ENCODE results near the gene PTGDS. TPM values are rescaled to one million over a fixed set of nuclear protein-coding genes. Genes with fewer than 3 reads are reported as not detected.

Gene PTGDS
- total RNA-seq, 1 donor from 2014 or later, result not detected

- no peak overlapping the region for H3K4me3 Mint-ChIP-seq
- no peak for DNase-seq
- H3K27ac Mint-ChIP-seq, result no peak overlapping the region
- H3K9me3 Mint-ChIP-seq, result no peaks in the 10 kb centered on the region
- CTCF ChIA-PET, result no interaction called here
- ATAC-seq (ENCODE audit: low read depth), result no peak
- H3K36me3 Mint-ChIP-seq (ENCODE audit: low read depth), result no peaks in the 10 kb centered on the region
- peaks cover 11% of the 10 kb centered on the region for H3K27me3 Mint-ChIP-seq
- POLR2A ChIA-PET, result no interaction called here
- TF ChIP-seq CTCF (IDR thresholded peaks at IDR 0.05), result no peak
- H3K4me1 Mint-ChIP-seq, result peaks cover 9% of the 10 kb centered on the region
- intact Hi-C loops (cut with micrococcal nuclease), result no loop called here
Measured at GRCh38 chr9:136962163-136962562, 15.1 kb upstream of the PTGDS start.

GRCh38 chr9:136962701-136963248, 14.5 kb upstream of the PTGDS start:
- POLR2A ChIA-PET, result no interaction called here

GRCh38 chr9:136963341-136963740, 14.0 kb upstream of the PTGDS start:
- H3K27ac Mint-ChIP-seq, result no peak overlapping the region
- no peak overlapping the region for H3K4me3 Mint-ChIP-seq
- ChIA-PET POLR2A (no interaction called here), CTCF (no interaction called here)
- peaks cover 9% of the 10 kb centered on the region for H3K27me3 Mint-ChIP-seq
- H3K9me3 Mint-ChIP-seq, result no peaks in the 10 kb centered on the region
- no peak for TF ChIP-seq CTCF (IDR thresholded peaks at IDR 0.05)
- peaks cover 9% of the 10 kb centered on the region for H3K4me1 Mint-ChIP-seq
- intact Hi-C loops (cut with micrococcal nuclease), result no loop called here
- H3K36me3 Mint-ChIP-seq (ENCODE audit: low read depth), result no peaks in the 10 kb centered on the region
- ATAC-seq (ENCODE audit: low read depth) (no peak), DNase-seq (no peak)

More at GRCh38 chr9:136962701-136963248, 14.5 kb upstream of the PTGDS start:
- ATAC-seq (ENCODE audit: low read depth) (no peak), DNase-seq (no peak)
- Mint-ChIP-seq H3K27me3 (peaks cover 11% of the 10 kb centered on the region), H3K9me3 (no peaks in the 10 kb centered on the region), H3K27ac (no peak overlapping the region), H3K4me1 (peaks cover 9% of the 10 kb centered on the region), H3K4me3 (no peak overlapping the region), H3K36me3 (ENCODE audit: low read depth) (no peaks in the 10 kb centered on the region)
- intact Hi-C loops (cut with micrococcal nuclease), result no loop called here
- TF ChIP-seq CTCF (IDR thresholded peaks at IDR 0.05), result no peak
- CTCF ChIA-PET, result no interaction called here

GRCh38 chr9:136963751-136964150, 13.6 kb upstream of the PTGDS start:
- no peaks in the 10 kb centered on the region for H3K36me3 Mint-ChIP-seq (ENCODE audit: low read depth)
- ChIA-PET POLR2A (no interaction called here), CTCF (no interaction called here)
- H3K4me1 Mint-ChIP-seq, result peaks cover 9% of the 10 kb centered on the region
- no peak overlapping the region for H3K4me3 Mint-ChIP-seq
- H3K27ac Mint-ChIP-seq, result no peak overlapping the region
- H3K27me3 Mint-ChIP-seq, result peaks cover 9% of the 10 kb centered on the region
- no peak for TF ChIP-seq CTCF (IDR thresholded peaks at IDR 0.05)
- ATAC-seq (ENCODE audit: low read depth) (no peak), DNase-seq (no peak)
- H3K9me3 Mint-ChIP-seq, result no peaks in the 10 kb centered on the region
- intact Hi-C loops (cut with micrococcal nuclease), result no loop called here

GRCh38 chr9:136964171-136964689, 13.1 kb upstream of the PTGDS start:
- POLR2A ChIA-PET, result no interaction called here
- H3K36me3 Mint-ChIP-seq (ENCODE audit: low read depth), result no peaks in the 10 kb centered on the region
- DNase-seq, result no peak
- intact Hi-C loops (cut with micrococcal nuclease), result no loop called here
- no peak overlapping the region for H3K4me3 Mint-ChIP-seq
- no peak for ATAC-seq (ENCODE audit: low read depth)
- H3K27ac Mint-ChIP-seq, result no peak overlapping the region
- CTCF ChIA-PET, result no interaction called here
- no peaks in the 10 kb centered on the region for H3K9me3 Mint-ChIP-seq
- peaks cover 9% of the 10 kb centered on the region for H3K4me1 Mint-ChIP-seq
- TF ChIP-seq CTCF (IDR thresholded peaks at IDR 0.05), result no peak
- H3K27me3 Mint-ChIP-seq, result peaks cover 9% of the 10 kb centered on the region
